OCI-LY1 (cell line): ENCODE measurements around the gene CEP85L.

Experiments used
- CTCF ChIP-seq: fragments of 200-600 bp; sonication (generic), shearing (Covaris generic); IDR thresholded peaks from 2 replicates; pipeline ENCODE4 v1.5.1; 2017; ENCODE audit warnings: mild to moderate bottlenecking, antibody characterized with exemption, low read length, moderate library complexity, mixed read lengths
- EZH2 ChIP-seq: fragments of 200-600 bp; sonication (generic), shearing (Covaris generic); IDR thresholded peaks from 2 replicates; pipeline ENCODE4 v1.8.0; 2017; ENCODE audit warnings: borderline replicate concordance, mixed run types, mild to moderate bottlenecking, antibody characterized with exemption, low read length, moderate library complexity, mixed read lengths

- TF ChIP-seq CTCF (no peak), EZH2 (no peak)
Measured at GRCh38 chr6:118606268-118606667, 45.1 kb downstream of the CEP85L start.
